ENCODE results near the gene DENND2C.

GRCh38 chr1:114695430-114696058 is 25.7 kb upstream of the DENND2C start, which contains the start of gene AMPD1:
- TF ChIP-seq CTCF (conservative IDR thresholded peaks at IDR 0.05) (no peak), EZH2 (IDR thresholded peaks at IDR 0.05; ENCODE audit: low read depth) (no peak)

All from PC-9 (cell line).